HEK293 (cell line): ENCODE results near the gene TMEM170B.

Experiments used
- CTCF ChIA-PET: fragments of 350-600 bp; formaldehyde crosslinking; extraction: SDS; loops from one replicate; lab custom pipeline; 2021; ENCODE audit warnings: antibody characterized with exemption; lab: Yijun Ruan, JAX
- POLR2A ChIA-PET: fragments of 300-600 bp; formaldehyde crosslinking; extraction: SDS; loops from one replicate; lab custom pipeline; 2020; ENCODE audit warnings: antibody characterized with exemption, inconsistent platforms; lab: Yijun Ruan, JAX
- H3K27ac ChIP-seq: fragments of 200-500 bp; sonication (Bioruptor generic); 2 replicates; pipeline ENCODE4 v1.5.1; 2014; ENCODE audit warnings: low read depth, low read length, control low read depth, inconsistent platforms; ENCODE audit errors: extremely low read depth
- H3K36me3 ChIP-seq, 2 experiments: fragments of 200-500 bp in 1 of 2; sonication (Bioruptor generic) in 1 of 2; 1 replicate in 1 of 2; 2 replicates in 1 of 2; pipeline ENCODE4 v1.5.1; 2014 to 2017; ENCODE audit warnings: inconsistent platforms in 2 of 2, low read length in 2 of 2; ENCODE audit not compliant: control insufficient read depth in 2 of 2, insufficient read depth in 1 of 2
- H3K4me1 ChIP-seq: fragments of 200-500 bp; sonication (Bioruptor generic); 2 replicates; pipeline ENCODE4 v1.5.1; 2014; ENCODE audit warnings: mild to moderate bottlenecking, low read length, inconsistent platforms; ENCODE audit not compliant: control insufficient read depth, insufficient read depth
- H3K4me3 ChIP-seq: 2 replicates; pipeline ENCODE4 v1.5.1; 2011; ENCODE audit warnings: low read depth, mild to moderate bottlenecking, control low read depth, low read length, moderate library complexity
- H3K9me3 ChIP-seq: fragments of 200-500 bp; sonication (Bioruptor generic); 2 replicates; pipeline ENCODE4 v1.5.1; 2014; ENCODE audit warnings: low read depth, low read length, inconsistent platforms; ENCODE audit not compliant: control insufficient read depth, insufficient read depth
- GLI4 ChIP-seq: fragments of 450-650 bp; formaldehyde crosslinking; IDR thresholded peaks from 2 replicates; pipeline ENCODE4 v1.5.1; 2016; ENCODE audit warnings: missing biosample characterization, missing genetic modification characterization
- HOXA7 ChIP-seq: sonication (generic); formaldehyde crosslinking; IDR thresholded peaks from 2 replicates; pipeline ENCODE4 v1.8.1; 2022; ENCODE audit warnings: missing genetic modification reagents, borderline replicate concordance
- KLF8 ChIP-seq: fragments of 450-650 bp; formaldehyde crosslinking; IDR thresholded peaks from 2 replicates; pipeline ENCODE4 v1.5.1; 2016; ENCODE audit warnings: missing biosample characterization, missing genetic modification characterization
- YY2 ChIP-seq: fragments of 450-650 bp; formaldehyde crosslinking; IDR thresholded peaks from 2 replicates; pipeline ENCODE4 v1.5.1; 2016; ENCODE audit warnings: missing biosample characterization, missing genetic modification characterization
- ZFP3 ChIP-seq: fragments of 450-650 bp; formaldehyde crosslinking; IDR thresholded peaks from 2 replicates; pipeline ENCODE4 v1.5.1; 2016; ENCODE audit warnings: low read depth, missing biosample characterization, missing genetic modification characterization
- ZFP41 ChIP-seq: fragments of 450-650 bp; formaldehyde crosslinking; IDR thresholded peaks from 2 replicates; pipeline ENCODE4 v1.5.1; 2016; ENCODE audit warnings: missing biosample characterization, missing genetic modification characterization, borderline replicate concordance
- ZFP69B ChIP-seq: fragments of 450-650 bp; formaldehyde crosslinking; IDR thresholded peaks from 2 replicates; pipeline ENCODE4 v1.5.1; 2016; ENCODE audit warnings: missing biosample characterization, missing genetic modification characterization
- ZIC2 ChIP-seq: fragments of 450-650 bp; formaldehyde crosslinking; IDR thresholded peaks from 2 replicates; pipeline ENCODE4 v1.5.1; 2016; ENCODE audit warnings: missing biosample characterization, missing genetic modification characterization
- ZNF146 ChIP-seq: fragments of 450-650 bp; formaldehyde crosslinking; IDR thresholded peaks from 2 replicates; pipeline ENCODE4 v1.5.1; 2016; ENCODE audit warnings: missing biosample characterization, missing genetic modification characterization
- ZNF221 ChIP-seq: fragments of 450-650 bp; formaldehyde crosslinking; IDR thresholded peaks from 2 replicates; pipeline ENCODE4 v1.5.1; 2017; ENCODE audit warnings: missing biosample characterization, missing genetic modification characterization, borderline replicate concordance
- ZNF366 ChIP-seq: fragments of 450-650 bp; formaldehyde crosslinking; conservative IDR thresholded peaks from 2 replicates; pipeline ENCODE4 v1.5.1; 2016; ENCODE audit warnings: missing biosample characterization, missing genetic modification characterization
- ZNF37A ChIP-seq: fragments of 450-650 bp; IDR thresholded peaks from 2 replicates; pipeline ENCODE4 v1.5.1; 2018; ENCODE audit warnings: missing biosample characterization, missing genetic modification characterization
- ZNF426 ChIP-seq: fragments of 450-650 bp; formaldehyde crosslinking; IDR thresholded peaks from 2 replicates; pipeline ENCODE4 v1.5.1; 2017; ENCODE audit warnings: missing biosample characterization, missing genetic modification characterization, mild to moderate bottlenecking, inconsistent platforms, moderate library complexity
- ZNF555 ChIP-seq: fragments of 450-650 bp; formaldehyde crosslinking; conservative IDR thresholded peaks from 2 replicates; pipeline ENCODE4 v1.5.1; 2017; ENCODE audit warnings: missing biosample characterization, mild to moderate bottlenecking, missing genetic modification characterization, inconsistent platforms
- ZNF571 ChIP-seq: fragments of 450-650 bp; formaldehyde crosslinking; IDR thresholded peaks from 2 replicates; pipeline ENCODE4 v1.5.0; 2017; ENCODE audit warnings: missing biosample characterization, missing genetic modification characterization
- ZNF585B ChIP-seq: fragments of 450-650 bp; formaldehyde crosslinking; IDR thresholded peaks from 2 replicates; pipeline ENCODE4 v1.5.1; 2016; ENCODE audit warnings: missing biosample characterization, missing genetic modification characterization
- ZNF600 ChIP-seq: fragments of 450-650 bp; formaldehyde crosslinking; IDR thresholded peaks from 2 replicates; pipeline ENCODE4 v1.5.1; 2016; ENCODE audit warnings: missing biosample characterization, missing genetic modification characterization
- ZNF610 ChIP-seq: fragments of 450-650 bp; formaldehyde crosslinking; IDR thresholded peaks from 2 replicates; pipeline ENCODE4 v1.5.1; 2016; ENCODE audit warnings: missing biosample characterization, missing genetic modification characterization, borderline replicate concordance
- ZNF677 ChIP-seq: fragments of 450-650 bp; IDR thresholded peaks from 2 replicates; pipeline ENCODE4 v1.5.0; 2018; ENCODE audit warnings: missing biosample characterization, mild to moderate bottlenecking, missing genetic modification characterization, moderate library complexity
- ZNF701 ChIP-seq: fragments of 450-650 bp; formaldehyde crosslinking; IDR thresholded peaks from 2 replicates; pipeline ENCODE4 v1.5.1; 2016; ENCODE audit warnings: missing biosample characterization, missing genetic modification characterization
- ZNF768 ChIP-seq: fragments of 450-650 bp; formaldehyde crosslinking; IDR thresholded peaks from 2 replicates; pipeline ENCODE4 v1.5.1; 2018; ENCODE audit warnings: missing biosample characterization, mild to moderate bottlenecking, missing genetic modification characterization
- ZNF837 ChIP-seq: fragments of 450-650 bp; formaldehyde crosslinking; IDR thresholded peaks from 2 replicates; pipeline ENCODE4 v1.5.1; 2016; ENCODE audit warnings: missing biosample characterization, missing genetic modification characterization
- TF ChIP-seq, protein P1 (sequence below): fragments of 450-650 bp; formaldehyde crosslinking; IDR thresholded peaks from 2 replicates; pipeline ENCODE4 v1.5.1; 2016; ENCODE audit warnings: missing biosample characterization, missing genetic modification characterization
- TF ChIP-seq, protein P2 (sequence below): fragments of 450-650 bp; formaldehyde crosslinking; IDR thresholded peaks from 2 replicates; pipeline ENCODE4 v1.5.1; 2016; ENCODE audit warnings: missing biosample characterization, missing genetic modification characterization, borderline replicate concordance
- TF ChIP-seq, protein P3 (sequence below): fragments of 450-650 bp; IDR thresholded peaks from 2 replicates; pipeline ENCODE4 v1.5.1; 2018; ENCODE audit warnings: missing biosample characterization, mild to moderate bottlenecking, missing genetic modification characterization
- TF ChIP-seq, protein P4 (sequence below): fragments of 450-650 bp; formaldehyde crosslinking; IDR thresholded peaks from 2 replicates; pipeline ENCODE4 v1.5.1; 2016; ENCODE audit warnings: missing biosample characterization, missing genetic modification characterization
- TF ChIP-seq, protein P5 (sequence below): fragments of 450-650 bp; formaldehyde crosslinking; IDR thresholded peaks from 2 replicates; pipeline ENCODE4 v1.5.1; 2017; ENCODE audit warnings: missing biosample characterization, missing genetic modification characterization

TMEM170B gene

DNA sequence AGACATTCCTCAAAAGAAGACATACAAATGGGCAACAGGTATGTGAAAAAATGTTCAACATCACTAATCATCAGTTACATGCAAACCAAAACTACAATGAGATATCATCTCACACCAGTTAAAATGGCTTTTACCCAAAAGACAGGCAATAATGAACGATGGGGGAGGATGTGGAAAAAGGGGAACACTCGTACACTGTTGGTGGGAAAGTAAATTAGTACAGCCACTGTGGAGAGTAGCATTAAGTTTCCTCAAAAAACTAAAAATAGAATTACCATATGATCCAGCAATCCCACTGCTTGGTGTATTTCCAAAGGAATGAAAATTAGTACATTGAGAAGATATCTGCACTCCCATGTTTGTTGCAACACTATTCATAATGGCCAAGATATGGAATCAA is 8.6 kb upstream of the TMEM170B start:
- ChIA-PET POLR2A (no interaction called here), CTCF (interaction anchor here (0.7 to 2.7 kb wide), 2 partner anchors 33 to 1064 kb away, joined by 3 to 11 read pairs; no protein-coding TSS in a partner anchor)
- H3K4me1 ChIP-seq, result no peaks in the 10 kb centered on the region
- no peak overlapping the region for H3K4me3 ChIP-seq
- TF ChIP-seq ZFP41 (tag by site-specific recombination) (no peak), ZNF600 (tag by site-specific recombination) (no peak), ZIC2 (no peak), ZNF677 (tag by site-specific recombination) (no peak), ZNF555 (tag by site-specific recombination) (no peak), HOXA7 (CRISPR knock-in tag) (no peak), ZNF837 (tag by site-specific recombination) (no peak), KLF8 (no peak), ZFP69B (tag by site-specific recombination) (no peak), ZNF366 (tag by site-specific recombination) (no peak), ZNF426 (tag by site-specific recombination) (no peak), ZNF610 (tag by site-specific recombination) (no peak), ZNF37A (tag by site-specific recombination) (no peak), ZFP3 (tag by site-specific recombination) (no peak), ZNF571 (no peak)
- TF ChIP-seq, protein P1, sequence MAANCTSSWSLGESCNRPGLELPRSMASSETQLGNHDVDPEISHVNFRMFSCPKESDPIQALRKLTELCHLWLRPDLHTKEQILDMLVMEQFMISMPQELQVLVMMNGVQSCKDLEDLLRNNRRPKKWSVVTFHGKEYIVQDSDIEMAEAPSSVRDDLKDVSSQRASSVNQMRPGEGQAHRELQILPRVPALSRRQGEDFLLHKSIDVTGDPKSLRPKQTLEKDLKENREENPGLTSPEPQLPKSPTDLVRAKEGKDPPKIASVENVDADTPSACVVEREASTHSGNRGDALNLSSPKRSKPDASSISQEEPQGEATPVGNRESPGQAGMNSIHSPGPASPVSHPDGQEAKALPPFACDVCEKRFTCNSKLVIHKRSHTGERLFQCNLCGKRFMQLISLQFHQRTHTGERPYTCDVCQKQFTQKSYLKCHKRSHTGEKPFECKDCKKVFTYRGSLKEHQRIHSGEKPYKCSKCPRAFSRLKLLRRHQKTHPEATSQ (tag by site-specific recombination), result no peak
- TF ChIP-seq, protein P2, sequence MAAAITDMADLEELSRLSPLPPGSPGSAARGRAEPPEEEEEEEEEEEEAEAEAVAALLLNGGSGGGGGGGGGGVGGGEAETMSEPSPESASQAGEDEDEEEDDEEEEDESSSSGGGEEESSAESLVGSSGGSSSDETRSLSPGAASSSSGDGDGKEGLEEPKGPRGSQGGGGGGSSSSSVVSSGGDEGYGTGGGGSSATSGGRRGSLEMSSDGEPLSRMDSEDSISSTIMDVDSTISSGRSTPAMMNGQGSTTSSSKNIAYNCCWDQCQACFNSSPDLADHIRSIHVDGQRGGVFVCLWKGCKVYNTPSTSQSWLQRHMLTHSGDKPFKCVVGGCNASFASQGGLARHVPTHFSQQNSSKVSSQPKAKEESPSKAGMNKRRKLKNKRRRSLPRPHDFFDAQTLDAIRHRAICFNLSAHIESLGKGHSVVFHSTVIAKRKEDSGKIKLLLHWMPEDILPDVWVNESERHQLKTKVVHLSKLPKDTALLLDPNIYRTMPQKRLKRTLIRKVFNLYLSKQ (tag by site-specific recombination), result no peak
- TF ChIP-seq, all 188 proteins: peak for 0
- Histone ChIP-seq H3K9me3 (no peaks in the 10 kb centered on the region), H3K27ac (no peak overlapping the region), H3K36me3 (no peaks in the 10 kb centered on the region)

DNA sequence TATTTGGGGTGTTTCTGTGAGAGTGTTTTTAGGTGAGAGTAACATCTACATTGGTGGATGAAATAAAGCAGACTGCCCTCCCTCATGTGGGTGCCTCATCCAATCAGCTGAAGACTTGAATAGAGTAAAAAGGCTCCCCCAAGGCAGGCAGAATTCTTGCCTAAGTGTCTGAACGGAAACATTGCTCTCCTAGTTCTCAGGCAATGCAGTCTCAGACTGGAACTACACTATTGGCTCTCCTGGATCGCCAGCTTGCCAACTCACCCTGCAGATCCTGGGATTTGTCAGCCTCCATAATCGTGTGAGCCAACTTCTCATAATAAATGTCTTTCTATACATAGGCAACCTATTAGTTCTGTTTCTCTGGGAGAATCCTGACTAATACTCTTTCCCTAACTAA is 5.5 kb upstream of the TMEM170B start:
- ChIA-PET POLR2A (interaction anchor here (1.0 kb wide), 1 partner anchor 646 kb away, joined by 3 read pairs; the partner anchor contains the start of gene SYCP2L), CTCF (interaction anchor here (1.4 to 1.5 kb wide), 2 partner anchors 10 to 13 kb away, joined by 3 to 5 read pairs; no protein-coding TSS in a partner anchor)
- TF ChIP-seq ZNF585B (tag by site-specific recombination), result no peak
- no peak for TF ChIP-seq ZNF221 (tag by site-specific recombination)
- TF ChIP-seq YY2 (tag by site-specific recombination), result no peak
- TF ChIP-seq, protein P3, sequence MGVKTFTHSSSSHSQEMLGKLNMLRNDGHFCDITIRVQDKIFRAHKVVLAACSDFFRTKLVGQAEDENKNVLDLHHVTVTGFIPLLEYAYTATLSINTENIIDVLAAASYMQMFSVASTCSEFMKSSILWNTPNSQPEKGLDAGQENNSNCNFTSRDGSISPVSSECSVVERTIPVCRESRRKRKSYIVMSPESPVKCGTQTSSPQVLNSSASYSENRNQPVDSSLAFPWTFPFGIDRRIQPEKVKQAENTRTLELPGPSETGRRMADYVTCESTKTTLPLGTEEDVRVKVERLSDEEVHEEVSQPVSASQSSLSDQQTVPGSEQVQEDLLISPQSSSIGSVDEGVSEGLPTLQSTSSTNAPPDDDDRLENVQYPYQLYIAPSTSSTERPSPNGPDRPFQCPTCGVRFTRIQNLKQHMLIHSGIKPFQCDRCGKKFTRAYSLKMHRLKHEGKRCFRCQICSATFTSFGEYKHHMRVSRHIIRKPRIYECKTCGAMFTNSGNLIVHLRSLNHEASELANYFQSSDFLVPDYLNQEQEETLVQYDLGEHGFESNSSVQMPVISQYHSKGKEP (tag by site-specific recombination), result no peak
- TF ChIP-seq GLI4 (tag by site-specific recombination), result no peak
- TF ChIP-seq ZNF768 (tag by site-specific recombination), result no peak
- no peak for TF ChIP-seq ZNF146 (tag by site-specific recombination)
- TF ChIP-seq, protein P4, sequence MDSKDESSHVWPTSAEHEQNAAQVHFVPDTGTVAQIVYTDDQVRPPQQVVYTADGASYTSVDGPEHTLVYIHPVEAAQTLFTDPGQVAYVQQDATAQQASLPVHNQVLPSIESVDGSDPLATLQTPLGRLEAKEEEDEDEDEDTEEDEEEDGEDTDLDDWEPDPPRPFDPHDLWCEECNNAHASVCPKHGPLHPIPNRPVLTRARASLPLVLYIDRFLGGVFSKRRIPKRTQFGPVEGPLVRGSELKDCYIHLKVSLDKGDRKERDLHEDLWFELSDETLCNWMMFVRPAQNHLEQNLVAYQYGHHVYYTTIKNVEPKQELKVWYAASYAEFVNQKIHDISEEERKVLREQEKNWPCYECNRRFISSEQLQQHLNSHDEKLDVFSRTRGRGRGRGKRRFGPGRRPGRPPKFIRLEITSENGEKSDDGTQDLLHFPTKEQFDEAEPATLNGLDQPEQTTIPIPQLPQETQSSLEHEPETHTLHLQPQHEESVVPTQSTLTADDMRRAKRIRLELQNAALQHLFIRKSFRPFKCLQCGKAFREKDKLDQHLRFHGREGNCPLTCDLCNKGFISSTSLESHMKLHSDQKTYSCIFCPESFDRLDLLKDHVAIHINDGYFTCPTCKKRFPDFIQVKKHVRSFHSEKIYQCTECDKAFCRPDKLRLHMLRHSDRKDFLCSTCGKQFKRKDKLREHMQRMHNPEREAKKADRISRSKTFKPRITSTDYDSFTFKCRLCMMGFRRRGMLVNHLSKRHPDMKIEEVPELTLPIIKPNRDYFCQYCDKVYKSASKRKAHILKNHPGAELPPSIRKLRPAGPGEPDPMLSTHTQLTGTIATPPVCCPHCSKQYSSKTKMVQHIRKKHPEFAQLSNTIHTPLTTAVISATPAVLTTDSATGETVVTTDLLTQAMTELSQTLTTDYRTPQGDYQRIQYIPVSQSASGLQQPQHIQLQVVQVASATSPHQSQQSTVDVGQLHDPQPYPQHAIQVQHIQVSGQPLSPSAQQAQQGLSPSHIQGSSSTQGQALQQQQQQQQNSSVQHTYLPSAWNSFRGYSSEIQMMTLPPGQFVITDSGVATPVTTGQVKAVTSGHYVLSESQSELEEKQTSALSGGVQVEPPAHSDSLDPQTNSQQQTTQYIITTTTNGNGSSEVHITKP (tag by site-specific recombination), result no peak
- TF ChIP-seq ZNF701 (tag by site-specific recombination), result no peak
- TF ChIP-seq, protein P5, sequence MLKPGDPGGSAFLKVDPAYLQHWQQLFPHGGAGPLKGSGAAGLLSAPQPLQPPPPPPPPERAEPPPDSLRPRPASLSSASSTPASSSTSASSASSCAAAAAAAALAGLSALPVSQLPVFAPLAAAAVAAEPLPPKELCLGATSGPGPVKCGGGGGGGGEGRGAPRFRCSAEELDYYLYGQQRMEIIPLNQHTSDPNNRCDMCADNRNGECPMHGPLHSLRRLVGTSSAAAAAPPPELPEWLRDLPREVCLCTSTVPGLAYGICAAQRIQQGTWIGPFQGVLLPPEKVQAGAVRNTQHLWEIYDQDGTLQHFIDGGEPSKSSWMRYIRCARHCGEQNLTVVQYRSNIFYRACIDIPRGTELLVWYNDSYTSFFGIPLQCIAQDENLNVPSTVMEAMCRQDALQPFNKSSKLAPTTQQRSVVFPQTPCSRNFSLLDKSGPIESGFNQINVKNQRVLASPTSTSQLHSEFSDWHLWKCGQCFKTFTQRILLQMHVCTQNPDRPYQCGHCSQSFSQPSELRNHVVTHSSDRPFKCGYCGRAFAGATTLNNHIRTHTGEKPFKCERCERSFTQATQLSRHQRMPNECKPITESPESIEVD (tag by site-specific recombination), result no peak
- H3K36me3 ChIP-seq, result no peaks in the 10 kb centered on the region
- H3K4me1 ChIP-seq, result peaks cover 13% of the 10 kb centered on the region
- H3K4me3 ChIP-seq, result no peak overlapping the region
- H3K27ac ChIP-seq, result no peak overlapping the region
- H3K9me3 ChIP-seq, result no peaks in the 10 kb centered on the region
